ENCODE data around the gene CEACAM16.
A peak's percentile ranks its signal among the peaks of the same experiment; 100 is the strongest.

The CEACAM16 gene

GRCh38 chr19:44722131-44723121, 23.5 kb downstream of the CEACAM16 start:
- Histone ChIP-seq H3K27me3 (replicated peaks) (no peaks in the 10 kb centered on the region), H3K4me3 (ENCODE audit: low read depth, low read length) (no peak overlapping the region), H3K27ac (no peak overlapping the region), H3K36me3 (replicated peaks) (no peaks in the 10 kb centered on the region)
- DNase-seq = no peak
- no peak for TF ChIP-seq CTCF (IDR thresholded peaks at IDR 0.05; ENCODE audit: low read depth, low read length, missing control alignments)
- in situ Hi-C loops (cut with HindIII; ENCODE audit: low pct_ligation_motif_present, low sequenced_read_pairs) = no loop called here

- H3K4me3 ChIP-seq (ENCODE audit: low read depth, low read length) = no peak overlapping the region
- H3K27me3 ChIP-seq (replicated peaks) = no peaks in the 10 kb centered on the region
- TF ChIP-seq CTCF (IDR thresholded peaks at IDR 0.05; ENCODE audit: low read depth, low read length, missing control alignments) = no peak
- in situ Hi-C loops (cut with HindIII; ENCODE audit: low pct_ligation_motif_present, low sequenced_read_pairs) = no loop called here
- H3K36me3 ChIP-seq (replicated peaks) = no peaks in the 10 kb centered on the region
- DNase-seq = no peak
- H3K27ac ChIP-seq = no peak overlapping the region
Measured at GRCh38 chr19:44723299-44723951, 24.5 kb downstream of the CEACAM16 start.

- in situ Hi-C loops (cut with HindIII; ENCODE audit: low pct_ligation_motif_present, low sequenced_read_pairs) = no loop called here
- Histone ChIP-seq H3K27ac (peak overlapping the region; percentile 19), H3K4me3 (ENCODE audit: low read depth, low read length) (no peak overlapping the region)
Measured at GRCh38 chr19:44723952-44724319, 25.0 kb downstream of the CEACAM16 start.

GRCh38 chr19:44725251-44725650, 26.3 kb downstream of the CEACAM16 start:
- no peaks in the 10 kb centered on the region for H3K36me3 ChIP-seq (replicated peaks)
- no peak for TF ChIP-seq CTCF (IDR thresholded peaks at IDR 0.05; ENCODE audit: low read depth, low read length, missing control alignments)
- DNase-seq = no peak
- in situ Hi-C loops (cut with HindIII; ENCODE audit: low pct_ligation_motif_present, low sequenced_read_pairs) = no loop called here
- H3K27ac ChIP-seq = no peak overlapping the region
- no peaks in the 10 kb centered on the region for H3K27me3 ChIP-seq (replicated peaks)
- H3K4me3 ChIP-seq (ENCODE audit: low read depth, low read length) = no peak overlapping the region

More at GRCh38 chr19:44723952-44724319, 25.0 kb downstream of the CEACAM16 start:
- Histone ChIP-seq H3K27me3 (replicated peaks) (no peaks in the 10 kb centered on the region), H3K36me3 (replicated peaks) (no peaks in the 10 kb centered on the region)
- peak; percentile 62 for DNase-seq
- TF ChIP-seq CTCF (IDR thresholded peaks at IDR 0.05; ENCODE audit: low read depth, low read length, missing control alignments) = peak; percentile 98

GRCh38 chr19:44725684-44726083, 26.7 kb downstream of the CEACAM16 start:
- DNase-seq = no peak
- H3K27ac ChIP-seq = no peak overlapping the region
- no peak for TF ChIP-seq CTCF (IDR thresholded peaks at IDR 0.05; ENCODE audit: low read depth, low read length, missing control alignments)
- in situ Hi-C loops (cut with HindIII; ENCODE audit: low pct_ligation_motif_present, low sequenced_read_pairs) = no loop called here
- H3K27me3 ChIP-seq (replicated peaks) = no peaks in the 10 kb centered on the region
- no peak overlapping the region for H3K4me3 ChIP-seq (ENCODE audit: low read depth, low read length)
- H3K36me3 ChIP-seq (replicated peaks) = no peaks in the 10 kb centered on the region

All from brain microvascular endothelial cell (primary cell).